ENCODE results near the gene POLR3F. TPM values are rescaled to one million over a fixed set of nuclear protein-coding genes. Genes with fewer than 3 reads are reported as not detected.

The POLR3F gene
- total and polyA plus RNA-seq, 9 of the 15 experiments (the other 6 are each of a cell fraction or from before 2014, with no cell fraction given) = 7.0 to 15.0 (median 9.6) TPM

- ATAC-seq (no peak), FAIRE-seq (no peak), DNase-seq (ENCODE audit: extremely low read depth in 1 of 4, low spot score in 3 of 4) (no peak)
- Histone ChIP-seq H3K9me3 (replicated peaks; ENCODE audit: control insufficient read depth, insufficient read depth, low read depth, low read length) (no peaks in the 10 kb centered on the region), H3K79me2 (ENCODE audit: control insufficient read depth, insufficient read depth, low read length) (no peaks in the 10 kb centered on the region), H3K4me3 (no peak overlapping the region), H3K4me1 (replicated peaks in 1 of 2; ENCODE audit: control insufficient read depth in 2 of 2, insufficient read depth in 2 of 2, low read length in 2 of 2) (no peaks in the 10 kb centered on the region), H2AFZ (ENCODE audit: low read depth, low read length) (peak overlapping the region; percentile 74; the same call in 1 of the 2 replicates), H3K9ac (ENCODE audit: insufficient read depth in 1 of 2, low read depth in 2 of 2, low read length in 2 of 2) (no peak overlapping the region), H3K36me3 (ENCODE audit: control insufficient read depth, insufficient read depth, low read length) (no peaks in the 10 kb centered on the region), H3K4me2 (ENCODE audit: insufficient read depth, low read length) (no peak overlapping the region), H3K27me3 (ENCODE audit: control insufficient read depth in 2 of 2, insufficient read depth in 2 of 2, low read length in 2 of 2) (peaks cover 0 to 4% of the 10 kb centered on the region in 2 experiments; a peak in 2 of 5 replicates), H3K9me1 (ENCODE audit: control insufficient read depth, insufficient read depth, low read length) (no peaks in the 10 kb centered on the region), H4K20me1 (replicated peaks; ENCODE audit: control insufficient read depth, insufficient read depth, low read length) (no peaks in the 10 kb centered on the region), H3K27ac (ENCODE audit: extremely low read depth, low read depth, low read length) (no peak overlapping the region)
- in situ Hi-C loops (cut with MboI) (no loop called here), intact Hi-C loops (cut with micrococcal nuclease) (no loop called here)
- ChIA-PET CTCF (ENCODE audit: low intra/inter-chr PET ratio) (no interaction called here), POLR2A (interaction anchor here (1.2 kb wide), 1 partner anchor 16 kb away, joined by 3 read pairs; no protein-coding TSS in a partner anchor)
- no TSS peak for BruUV-seq (replicated peaks)
- no peak for TF ChIP-seq MBD2 (IDR thresholded peaks at IDR 0.05; ENCODE audit: borderline replicate concordance, low read depth)
- 16% methylated on average over 2 of the region's 2 CpGs for WGBS (ENCODE audit: insufficient coverage, low coverage, missing lambda C conversion rate)
Observed at GRCh38 chr20:18436847-18437246, 30.3 kb upstream of the POLR3F start.

DNA sequence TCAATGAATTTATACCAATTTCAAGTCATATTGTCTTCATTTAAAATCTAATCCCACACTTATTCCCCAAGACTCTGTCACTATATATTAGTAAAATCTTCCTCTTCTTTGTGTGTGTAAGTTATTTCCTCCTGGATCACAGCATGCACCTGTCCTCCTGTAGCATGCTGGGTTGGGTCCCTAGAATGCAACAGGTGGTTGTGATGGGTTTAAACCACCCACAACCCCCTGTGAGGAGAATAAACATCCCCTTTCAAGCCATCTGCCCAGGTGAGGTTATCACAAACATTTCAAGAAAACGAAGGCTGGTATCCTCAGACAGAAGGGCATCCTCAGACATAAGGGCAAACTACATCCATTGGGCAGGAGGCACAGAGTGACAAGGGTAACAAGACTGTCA is 26.8 kb upstream of the POLR3F start:
- ATAC-seq = no peak
- Histone ChIP-seq H3K9me1 (ENCODE audit: control insufficient read depth, insufficient read depth, low read length) (no peaks in the 10 kb centered on the region), H3K4me1 (replicated peaks in 1 of 2; ENCODE audit: control insufficient read depth in 2 of 2, insufficient read depth in 2 of 2, low read length in 2 of 2) (no peaks in the 10 kb centered on the region), H3K27ac (ENCODE audit: extremely low read depth, low read depth, low read length) (no peak overlapping the region), H3K4me3 (no peak overlapping the region), H3K9ac (ENCODE audit: insufficient read depth in 1 of 2, low read depth in 2 of 2, low read length in 2 of 2) (no peak overlapping the region), H3K27me3 (ENCODE audit: control insufficient read depth in 2 of 2, insufficient read depth in 2 of 2, low read length in 2 of 2) (peaks cover 0 to 4% of the 10 kb centered on the region in 2 experiments; a peak in 2 of 5 replicates), H3K79me2 (ENCODE audit: control insufficient read depth, insufficient read depth, low read length) (no peaks in the 10 kb centered on the region), H3K4me2 (ENCODE audit: insufficient read depth, low read length) (no peak overlapping the region), H2AFZ (ENCODE audit: low read depth, low read length) (no peak overlapping the region), H3K9me3 (replicated peaks; ENCODE audit: control insufficient read depth, insufficient read depth, low read depth, low read length) (no peaks in the 10 kb centered on the region), H4K20me1 (replicated peaks; ENCODE audit: control insufficient read depth, insufficient read depth, low read length) (no peaks in the 10 kb centered on the region), H3K36me3 (ENCODE audit: control insufficient read depth, insufficient read depth, low read length) (no peaks in the 10 kb centered on the region)
- BruUV-seq (replicated peaks) = no TSS peak
- 0% methylated on average over 1 of the region's 1 CpG for WGBS (ENCODE audit: insufficient coverage, low coverage, missing lambda C conversion rate)
- no peak for DNase-seq (ENCODE audit: extremely low read depth in 1 of 4, low spot score in 3 of 4)
- ChIA-PET CTCF (ENCODE audit: low intra/inter-chr PET ratio) (no interaction called here), POLR2A (interaction anchor here (0.6 kb wide), 1 partner anchor 63 kb away, joined by 3 read pairs; no protein-coding TSS in a partner anchor)
- intact Hi-C loops (cut with micrococcal nuclease) (no loop called here), in situ Hi-C loops (cut with MboI) (no loop called here)
- no peak for FAIRE-seq
- TF ChIP-seq SMAD2 (IDR thresholded peaks at IDR 0.05; ENCODE audit: low read depth, low read length) (no peak), KHSRP (IDR thresholded peaks at IDR 0.05) (no peak), HDGF (IDR thresholded peaks at IDR 0.05) (no peak), SRSF9 (IDR thresholded peaks at IDR 0.05; ENCODE audit: borderline replicate concordance, low read depth, low read length) (no peak), ZNF780A (CRISPR knock-in tag; IDR thresholded peaks at IDR 0.05) (no peak), ZC3H11A (IDR thresholded peaks at IDR 0.05; ENCODE audit: low read depth, low read length) (no peak), ZBTB17 (CRISPR knock-in tag; IDR thresholded peaks at IDR 0.05) (no peak), RB1 (IDR thresholded peaks at IDR 0.05; ENCODE audit: low read depth) (no peak)
